ENCODE measurements around the gene SUGCT. TPM values are rescaled to one million over a fixed set of nuclear protein-coding genes. Genes with fewer than 3 reads are reported as not detected.

Gene SUGCT
- total RNA-seq, 1 experiment from 2014 or later: 4.6 TPM

DNA sequence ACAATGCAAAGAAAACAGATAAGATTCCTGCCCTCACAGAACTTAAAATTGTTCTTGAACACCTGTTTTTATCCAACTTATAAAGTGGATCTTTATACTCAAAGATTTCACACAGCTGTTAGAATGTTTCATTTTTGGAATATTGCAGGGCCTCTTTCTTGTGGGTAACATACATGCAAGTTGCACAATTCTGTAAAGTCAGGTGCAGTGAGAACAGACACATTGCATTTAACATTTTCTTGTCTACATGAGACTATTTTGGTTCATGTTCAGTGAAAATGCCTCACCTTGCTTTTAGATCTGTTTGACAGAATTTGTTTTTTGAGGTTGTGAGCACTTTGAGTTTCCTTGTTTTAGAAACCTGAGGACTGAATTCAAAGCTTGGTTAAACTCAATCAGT lies 707.8 kb downstream of the SUGCT start:
- Mint-ChIP-seq H3K27ac (no peak overlapping the region), H3K9me3 (peaks cover 21% of the 10 kb centered on the region), H3K27me3 (ENCODE audit: low read depth) (no peaks in the 10 kb centered on the region; the same call in 1 of the 2 replicates), H3K36me3 (peaks cover 9% of the 10 kb centered on the region), H3K4me1 (no peaks in the 10 kb centered on the region), H3K4me3 (no peak overlapping the region)
- ChIA-PET CTCF (no interaction called here), POLR2A (no interaction called here)
- TF ChIP-seq, protein P1, sequence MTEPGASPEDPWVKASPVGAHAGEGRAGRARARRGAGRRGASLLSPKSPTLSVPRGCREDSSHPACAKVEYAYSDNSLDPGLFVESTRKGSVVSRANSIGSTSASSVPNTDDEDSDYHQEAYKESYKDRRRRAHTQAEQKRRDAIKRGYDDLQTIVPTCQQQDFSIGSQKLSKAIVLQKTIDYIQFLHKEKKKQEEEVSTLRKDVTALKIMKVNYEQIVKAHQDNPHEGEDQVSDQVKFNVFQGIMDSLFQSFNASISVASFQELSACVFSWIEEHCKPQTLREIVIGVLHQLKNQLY (CRISPR knock-in tag; IDR thresholded peaks at IDR 0.05): no peak
- TF ChIP-seq, protein P2, sequence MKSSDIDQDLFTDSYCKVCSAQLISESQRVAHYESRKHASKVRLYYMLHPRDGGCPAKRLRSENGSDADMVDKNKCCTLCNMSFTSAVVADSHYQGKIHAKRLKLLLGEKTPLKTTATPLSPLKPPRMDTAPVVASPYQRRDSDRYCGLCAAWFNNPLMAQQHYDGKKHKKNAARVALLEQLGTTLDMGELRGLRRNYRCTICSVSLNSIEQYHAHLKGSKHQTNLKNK (CRISPR knock-in tag; IDR thresholded peaks at IDR 0.05): no peak
- TF ChIP-seq ATF1 (CRISPR knock-in tag; IDR thresholded peaks at IDR 0.05) (no peak), NR3C1 (CRISPR knock-in tag; conservative IDR thresholded peaks at IDR 0.05; ENCODE audit: low read depth) (no peak), ZNF396 (CRISPR knock-in tag; IDR thresholded peaks at IDR 0.05; ENCODE audit: borderline replicate concordance) (no peak), MYBL2 (CRISPR knock-in tag; IDR thresholded peaks at IDR 0.05) (no peak), JAZF1 (CRISPR knock-in tag; IDR thresholded peaks at IDR 0.05) (no peak), ESRRA (CRISPR knock-in tag; IDR thresholded peaks at IDR 0.05; ENCODE audit: borderline replicate concordance) (no peak), ZBTB21 (CRISPR knock-in tag; IDR thresholded peaks at IDR 0.05; ENCODE audit: borderline replicate concordance) (no peak), JUN (CRISPR knock-in tag; IDR thresholded peaks at IDR 0.05) (no peak)
- TF ChIP-seq, protein P3, sequence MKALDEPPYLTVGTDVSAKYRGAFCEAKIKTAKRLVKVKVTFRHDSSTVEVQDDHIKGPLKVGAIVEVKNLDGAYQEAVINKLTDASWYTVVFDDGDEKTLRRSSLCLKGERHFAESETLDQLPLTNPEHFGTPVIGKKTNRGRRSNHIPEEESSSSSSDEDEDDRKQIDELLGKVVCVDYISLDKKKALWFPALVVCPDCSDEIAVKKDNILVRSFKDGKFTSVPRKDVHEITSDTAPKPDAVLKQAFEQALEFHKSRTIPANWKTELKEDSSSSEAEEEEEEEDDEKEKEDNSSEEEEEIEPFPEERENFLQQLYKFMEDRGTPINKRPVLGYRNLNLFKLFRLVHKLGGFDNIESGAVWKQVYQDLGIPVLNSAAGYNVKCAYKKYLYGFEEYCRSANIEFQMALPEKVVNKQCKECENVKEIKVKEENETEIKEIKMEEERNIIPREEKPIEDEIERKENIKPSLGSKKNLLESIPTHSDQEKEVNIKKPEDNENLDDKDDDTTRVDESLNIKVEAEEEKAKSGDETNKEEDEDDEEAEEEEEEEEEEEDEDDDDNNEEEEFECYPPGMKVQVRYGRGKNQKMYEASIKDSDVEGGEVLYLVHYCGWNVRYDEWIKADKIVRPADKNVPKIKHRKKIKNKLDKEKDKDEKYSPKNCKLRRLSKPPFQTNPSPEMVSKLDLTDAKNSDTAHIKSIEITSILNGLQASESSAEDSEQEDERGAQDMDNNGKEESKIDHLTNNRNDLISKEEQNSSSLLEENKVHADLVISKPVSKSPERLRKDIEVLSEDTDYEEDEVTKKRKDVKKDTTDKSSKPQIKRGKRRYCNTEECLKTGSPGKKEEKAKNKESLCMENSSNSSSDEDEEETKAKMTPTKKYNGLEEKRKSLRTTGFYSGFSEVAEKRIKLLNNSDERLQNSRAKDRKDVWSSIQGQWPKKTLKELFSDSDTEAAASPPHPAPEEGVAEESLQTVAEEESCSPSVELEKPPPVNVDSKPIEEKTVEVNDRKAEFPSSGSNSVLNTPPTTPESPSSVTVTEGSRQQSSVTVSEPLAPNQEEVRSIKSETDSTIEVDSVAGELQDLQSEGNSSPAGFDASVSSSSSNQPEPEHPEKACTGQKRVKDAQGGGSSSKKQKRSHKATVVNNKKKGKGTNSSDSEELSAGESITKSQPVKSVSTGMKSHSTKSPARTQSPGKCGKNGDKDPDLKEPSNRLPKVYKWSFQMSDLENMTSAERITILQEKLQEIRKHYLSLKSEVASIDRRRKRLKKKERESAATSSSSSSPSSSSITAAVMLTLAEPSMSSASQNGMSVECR (CRISPR knock-in tag; IDR thresholded peaks at IDR 0.05; ENCODE audit: borderline replicate concordance): no peak
- TF ChIP-seq, protein P4, sequence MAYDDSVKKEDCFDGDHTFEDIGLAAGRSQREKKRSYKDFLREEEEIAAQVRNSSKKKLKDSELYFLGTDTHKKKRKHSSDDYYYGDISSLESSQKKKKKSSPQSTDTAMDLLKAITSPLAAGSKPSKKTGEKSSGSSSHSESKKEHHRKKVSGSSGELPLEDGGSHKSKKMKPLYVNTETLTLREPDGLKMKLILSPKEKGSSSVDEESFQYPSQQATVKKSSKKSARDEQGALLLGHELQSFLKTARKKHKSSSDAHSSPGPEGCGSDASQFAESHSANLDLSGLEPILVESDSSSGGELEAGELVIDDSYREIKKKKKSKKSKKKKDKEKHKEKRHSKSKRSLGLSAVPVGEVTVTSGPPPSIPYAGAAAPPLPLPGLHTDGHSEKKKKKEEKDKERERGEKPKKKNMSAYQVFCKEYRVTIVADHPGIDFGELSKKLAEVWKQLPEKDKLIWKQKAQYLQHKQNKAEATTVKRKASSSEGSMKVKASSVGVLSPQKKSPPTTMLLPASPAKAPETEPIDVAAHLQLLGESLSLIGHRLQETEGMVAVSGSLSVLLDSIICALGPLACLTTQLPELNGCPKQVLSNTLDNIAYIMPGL (CRISPR knock-in tag; IDR thresholded peaks at IDR 0.05): no peak
- TF ChIP-seq, protein P5, sequence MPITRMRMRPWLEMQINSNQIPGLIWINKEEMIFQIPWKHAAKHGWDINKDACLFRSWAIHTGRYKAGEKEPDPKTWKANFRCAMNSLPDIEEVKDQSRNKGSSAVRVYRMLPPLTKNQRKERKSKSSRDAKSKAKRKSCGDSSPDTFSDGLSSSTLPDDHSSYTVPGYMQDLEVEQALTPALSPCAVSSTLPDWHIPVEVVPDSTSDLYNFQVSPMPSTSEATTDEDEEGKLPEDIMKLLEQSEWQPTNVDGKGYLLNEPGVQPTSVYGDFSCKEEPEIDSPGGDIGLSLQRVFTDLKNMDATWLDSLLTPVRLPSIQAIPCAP (CRISPR knock-in tag; IDR thresholded peaks at IDR 0.05): no peak
- TF ChIP-seq, protein P6, sequence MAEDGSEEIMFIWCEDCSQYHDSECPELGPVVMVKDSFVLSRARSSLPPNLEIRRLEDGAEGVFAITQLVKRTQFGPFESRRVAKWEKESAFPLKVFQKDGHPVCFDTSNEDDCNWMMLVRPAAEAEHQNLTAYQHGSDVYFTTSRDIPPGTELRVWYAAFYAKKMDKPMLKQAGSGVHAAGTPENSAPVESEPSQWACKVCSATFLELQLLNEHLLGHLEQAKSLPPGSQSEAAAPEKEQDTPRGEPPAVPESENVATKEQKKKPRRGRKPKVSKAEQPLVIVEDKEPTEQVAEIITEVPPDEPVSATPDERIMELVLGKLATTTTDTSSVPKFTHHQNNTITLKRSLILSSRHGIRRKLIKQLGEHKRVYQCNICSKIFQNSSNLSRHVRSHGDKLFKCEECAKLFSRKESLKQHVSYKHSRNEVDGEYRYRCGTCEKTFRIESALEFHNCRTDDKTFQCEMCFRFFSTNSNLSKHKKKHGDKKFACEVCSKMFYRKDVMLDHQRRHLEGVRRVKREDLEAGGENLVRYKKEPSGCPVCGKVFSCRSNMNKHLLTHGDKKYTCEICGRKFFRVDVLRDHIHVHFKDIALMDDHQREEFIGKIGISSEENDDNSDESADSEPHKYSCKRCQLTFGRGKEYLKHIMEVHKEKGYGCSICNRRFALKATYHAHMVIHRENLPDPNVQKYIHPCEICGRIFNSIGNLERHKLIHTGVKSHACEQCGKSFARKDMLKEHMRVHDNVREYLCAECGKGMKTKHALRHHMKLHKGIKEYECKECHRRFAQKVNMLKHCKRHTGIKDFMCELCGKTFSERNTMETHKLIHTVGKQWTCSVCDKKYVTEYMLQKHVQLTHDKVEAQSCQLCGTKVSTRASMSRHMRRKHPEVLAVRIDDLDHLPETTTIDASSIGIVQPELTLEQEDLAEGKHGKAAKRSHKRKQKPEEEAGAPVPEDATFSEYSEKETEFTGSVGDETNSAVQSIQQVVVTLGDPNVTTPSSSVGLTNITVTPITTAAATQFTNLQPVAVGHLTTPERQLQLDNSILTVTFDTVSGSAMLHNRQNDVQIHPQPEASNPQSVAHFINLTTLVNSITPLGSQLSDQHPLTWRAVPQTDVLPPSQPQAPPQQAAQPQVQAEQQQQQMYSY (CRISPR knock-in tag; IDR thresholded peaks at IDR 0.05): no peak
- no peak for DNase-seq (ENCODE audit: low spot score)
- no peak for ATAC-seq
